Trophoblast cell (in vitro differentiated cells and primary cell): ENCODE data around the gene UBASH3B.

Experiments
- DNase-seq, 2 donors: peaks; one replicate each; pipeline ENCODE4 v3.0.0-alpha.2; 2016
- H2AFZ ChIP-seq: 2 replicates; pipeline ENCODE4 v1.6.1; 2013; ENCODE audit warnings: low read length, moderate library complexity, mild to moderate bottlenecking; ENCODE audit not compliant: insufficient read depth, poor library complexity
- H2AK5ac ChIP-seq: 2 replicates; pipeline ENCODE4 v1.6.1; 2013; ENCODE audit warnings: mild to moderate bottlenecking, low read length
- H2BK120ac ChIP-seq: 2 replicates; pipeline ENCODE4 v1.6.1; 2013; ENCODE audit warnings: low read length, mild to moderate bottlenecking, moderate library complexity; ENCODE audit not compliant: insufficient read depth, poor library complexity
- H2BK12ac ChIP-seq: 2 replicates; pipeline ENCODE4 v1.6.1; 2013; ENCODE audit warnings: mild to moderate bottlenecking, low read length, moderate library complexity
- H2BK5ac ChIP-seq: 2 replicates; pipeline ENCODE4 v1.6.1; 2013; ENCODE audit warnings: low read length, low read depth, moderate library complexity, mild to moderate bottlenecking; ENCODE audit not compliant: poor library complexity
- H3K14ac ChIP-seq: 2 replicates; pipeline ENCODE4 v1.6.1; 2013; ENCODE audit warnings: mild to moderate bottlenecking, low read length
- H3K18ac ChIP-seq: 2 replicates; pipeline ENCODE4 v1.6.1; 2013; ENCODE audit warnings: mild to moderate bottlenecking, low read length
- H3K23ac ChIP-seq: 2 replicates; pipeline ENCODE4 v1.6.1; 2013; ENCODE audit warnings: low read length
- H3K27ac ChIP-seq: 2 replicates; pipeline ENCODE4 v1.5.1; 2013; ENCODE audit warnings: low read depth, mild to moderate bottlenecking, inconsistent platforms, low read length, moderate library complexity
- H3K27me3 ChIP-seq: 2 replicates; pipeline ENCODE4 v1.6.1; 2013; ENCODE audit warnings: inconsistent platforms, mild to moderate bottlenecking, low read length, moderate library complexity; ENCODE audit not compliant: insufficient read depth
- H3K36me3 ChIP-seq, 2 experiments: 1 replicate in 1 of 2; 2 replicates in 1 of 2; pipeline ENCODE4 v1.6.1; 2013; ENCODE audit warnings: low read length in 2 of 2, mild to moderate bottlenecking in 2 of 2, moderate library complexity in 1 of 2; ENCODE audit not compliant: insufficient read depth in 2 of 2, control insufficient read depth in 1 of 2
- H3K4ac ChIP-seq: 2 replicates; pipeline ENCODE4 v1.6.1; 2013; ENCODE audit warnings: low read depth, mild to moderate bottlenecking, low read length, moderate library complexity
- H3K4me1 ChIP-seq, 2 experiments: 1 replicate in 1 of 2; 2 replicates in 1 of 2; pipeline ENCODE4 v1.6.1; 2013; ENCODE audit warnings: low read length in 2 of 2, mild to moderate bottlenecking in 2 of 2, moderate library complexity in 1 of 2; ENCODE audit not compliant: insufficient read depth in 2 of 2, control insufficient read depth in 1 of 2
- H3K4me2 ChIP-seq: 2 replicates; pipeline ENCODE4 v1.6.1; 2013; ENCODE audit warnings: inconsistent platforms, mild to moderate bottlenecking, low read length, moderate library complexity
- H3K4me3 ChIP-seq: 2 replicates; pipeline ENCODE4 v1.5.1; 2013; ENCODE audit warnings: mild to moderate bottlenecking, low read depth, low read length, inconsistent platforms
- H3K79me1 ChIP-seq: one replicate; pipeline ENCODE4 v1.6.1; 2013; ENCODE audit warnings: low read length
- H3K79me2 ChIP-seq: 2 replicates; pipeline ENCODE4 v1.6.1; 2013; ENCODE audit warnings: low read length, mild to moderate bottlenecking; ENCODE audit not compliant: control insufficient read depth, insufficient read depth, poor library complexity
- H3K9ac ChIP-seq: 2 replicates; pipeline ENCODE4 v1.6.1; 2013; ENCODE audit warnings: mild to moderate bottlenecking, low read length
- H3K9me3 ChIP-seq: 2 replicates; pipeline ENCODE4 v1.6.1; 2013; ENCODE audit warnings: low read depth, mild to moderate bottlenecking, control low read depth, inconsistent platforms, low read length; ENCODE audit not compliant: insufficient read depth
- H4K12ac ChIP-seq: 2 replicates; pipeline ENCODE4 v1.6.1; 2013; ENCODE audit warnings: low read depth, mild to moderate bottlenecking, low read length, moderate library complexity
- H4K8ac ChIP-seq: 2 replicates; pipeline ENCODE4 v1.6.1; 2013; ENCODE audit warnings: low read depth, mild to moderate bottlenecking, low read length, moderate library complexity
- H4K91ac ChIP-seq: one replicate; pipeline ENCODE4 v1.6.1; 2013; ENCODE audit warnings: low read depth, mild to moderate bottlenecking, low read length, moderate library complexity
- WGBS: extraction: QIAGEN DNeasy Blood & Tissue Kit; methylation state at CpG from one replicate; pipeline ENCODE4 v1.1.7; 2013; ENCODE audit warnings: missing lambda C conversion rate; ENCODE audit not compliant: insufficient read length, insufficient coverage; ENCODE audit errors: extremely low coverage; 5-methylcytosine and 5-hydroxymethylcytosine counted together

UBASH3B gene

DNA sequence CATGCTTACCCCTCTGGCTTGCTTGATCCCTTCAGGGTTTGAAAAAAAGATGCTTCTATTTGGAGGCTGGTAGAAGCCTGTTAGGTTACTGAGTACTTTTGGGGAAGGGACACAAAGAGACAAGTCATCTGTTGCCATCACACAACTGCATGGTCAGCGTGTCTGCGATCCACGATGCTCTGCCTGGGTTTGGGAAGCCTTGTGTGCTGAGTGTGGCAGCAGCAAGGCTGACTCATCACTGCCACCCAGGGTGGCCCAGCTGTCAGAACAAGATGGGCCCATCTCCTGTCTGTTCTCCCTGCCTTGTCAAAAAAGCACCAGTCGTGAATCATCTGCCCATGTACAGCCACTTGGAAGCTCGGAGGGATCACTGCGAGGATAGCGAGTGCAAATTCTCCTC lies 26.2 kb downstream of the UBASH3B start:
- no peak overlapping the region for H3K23ac ChIP-seq
- WGBS, result no CpG with 5 or more reads among the region's 7 CpGs

DNA sequence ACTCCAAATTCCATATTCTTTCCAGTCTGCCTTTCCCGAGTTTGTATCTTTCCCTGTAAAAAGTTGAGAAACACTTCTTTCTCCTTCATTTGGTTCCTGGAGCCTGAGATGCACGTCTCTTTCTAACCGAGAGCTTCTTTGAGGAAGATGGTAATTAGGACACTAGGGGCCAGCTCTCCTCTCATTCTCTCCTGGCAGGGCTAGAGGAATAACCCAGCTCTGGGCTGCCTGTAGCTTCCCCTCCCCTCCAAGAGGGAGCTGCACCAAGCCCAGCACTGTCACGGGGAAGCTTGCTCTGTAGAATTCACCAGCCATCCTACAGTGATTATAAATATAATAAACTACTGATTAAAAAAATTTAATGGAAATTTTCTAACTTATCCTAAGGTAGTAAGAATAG lies 26.9 kb downstream of the UBASH3B start:
- no peak overlapping the region for H3K23ac ChIP-seq
- no peak overlapping the region for H2BK5ac ChIP-seq
- H3K14ac ChIP-seq, result no peak overlapping the region
- no peak overlapping the region for H3K9ac ChIP-seq
- H3K79me1 ChIP-seq, result peaks cover 17% of the 10 kb centered on the region
- no peak overlapping the region for H2BK120ac ChIP-seq
- peaks cover 7% of the 10 kb centered on the region for H3K79me2 ChIP-seq
- peaks cover 2% of the 10 kb centered on the region for H3K9me3 ChIP-seq
- DNase-seq, result no peak
- H4K12ac ChIP-seq, result no peak overlapping the region
- H3K27me3 ChIP-seq, result no peaks in the 10 kb centered on the region
- WGBS, result no CpG with 5 or more reads among the region's 4 CpGs
- H3K18ac ChIP-seq, result no peak overlapping the region
- H4K91ac ChIP-seq, result no peak overlapping the region
- no peak overlapping the region for H2AK5ac ChIP-seq
- H2AFZ ChIP-seq, result no peak overlapping the region
- H2BK12ac ChIP-seq, result no peak overlapping the region
- no peak overlapping the region for H3K4me3 ChIP-seq
- no peak overlapping the region for H4K8ac ChIP-seq
- H3K4me1 ChIP-seq, result peaks cover 23 to 34% of the 10 kb centered on the region in 2 experiments
- H3K4ac ChIP-seq, result peak overlapping the region; percentile 43
- no peak overlapping the region for H3K27ac ChIP-seq
- H3K4me2 ChIP-seq, result no peak overlapping the region
- H3K36me3 ChIP-seq, result peaks cover 0 to 5% of the 10 kb centered on the region in 2 experiments

More for the DNA sequence above, 26.2 kb downstream of the UBASH3B start:
- Histone ChIP-seq H3K18ac (no peak overlapping the region), H2BK12ac (peak overlapping the region; percentile 19), H2BK5ac (no peak overlapping the region), H3K9me3 (peaks cover 2% of the 10 kb centered on the region), H3K79me2 (peaks cover 7% of the 10 kb centered on the region), H2AFZ (no peak overlapping the region), H3K9ac (no peak overlapping the region), H4K12ac (no peak overlapping the region), H4K91ac (no peak overlapping the region), H3K4ac (peak overlapping the region; percentile 38), H3K4me2 (no peak overlapping the region), H3K36me3 (peaks cover 0 to 2% of the 10 kb centered on the region in 2 experiments), H4K8ac (no peak overlapping the region), H3K27ac (no peak overlapping the region), H3K14ac (no peak overlapping the region), H3K4me3 (no peak overlapping the region), H3K79me1 (peaks cover 19% of the 10 kb centered on the region), H2BK120ac (no peak overlapping the region), H2AK5ac (no peak overlapping the region), H3K27me3 (no peaks in the 10 kb centered on the region), H3K4me1 (peaks cover 23 to 34% of the 10 kb centered on the region in 2 experiments)
- DNase-seq, result no peak

DNA sequence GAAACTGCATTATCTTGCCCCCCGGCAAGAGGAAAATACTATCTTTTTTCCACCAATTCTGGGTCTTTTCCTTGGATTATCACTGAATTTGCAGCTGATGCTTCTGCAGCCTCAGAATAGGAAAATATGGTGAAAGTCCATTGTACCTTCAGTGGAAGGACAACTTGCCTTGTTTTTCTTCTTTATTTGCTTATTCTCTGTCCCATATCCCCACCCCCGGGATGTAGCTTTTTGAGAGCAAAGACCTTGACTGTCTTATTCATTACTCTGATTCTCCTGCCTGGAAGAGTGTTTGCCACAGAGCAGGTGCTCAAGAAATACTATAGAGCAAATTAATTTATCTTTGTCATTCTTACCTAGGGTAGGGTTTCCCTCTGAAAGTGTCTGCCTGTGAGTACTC lies 29.5 kb downstream of the UBASH3B start:
- no peak overlapping the region for H4K91ac ChIP-seq
- peaks cover 0 to 7% of the 10 kb centered on the region in 2 experiments for H3K36me3 ChIP-seq
- no peaks in the 10 kb centered on the region for H3K9me3 ChIP-seq
- no peaks in the 10 kb centered on the region for H3K27me3 ChIP-seq
- no peak overlapping the region for H2BK120ac ChIP-seq
- H3K18ac ChIP-seq, result no peak overlapping the region
- DNase-seq, result no peak
- no peak overlapping the region for H3K23ac ChIP-seq
- H4K12ac ChIP-seq, result no peak overlapping the region
- H3K79me1 ChIP-seq, result peaks cover 10% of the 10 kb centered on the region
- no peak overlapping the region for H2BK5ac ChIP-seq
- H2AFZ ChIP-seq, result no peak overlapping the region
- peaks cover 3% of the 10 kb centered on the region for H3K79me2 ChIP-seq
- no peak overlapping the region for H3K4me2 ChIP-seq
- H3K4me1 ChIP-seq, result peaks cover 15 to 28% of the 10 kb centered on the region in 2 experiments
- WGBS, result no CpG with 5 or more reads among the region's 2 CpGs
- H3K4ac ChIP-seq, result no peak overlapping the region
- H3K14ac ChIP-seq, result no peak overlapping the region
- H2BK12ac ChIP-seq, result no peak overlapping the region
- no peak overlapping the region for H3K4me3 ChIP-seq
- no peak overlapping the region for H3K9ac ChIP-seq
- no peak overlapping the region for H4K8ac ChIP-seq
- no peak overlapping the region for H3K27ac ChIP-seq
- no peak overlapping the region for H2AK5ac ChIP-seq

DNA sequence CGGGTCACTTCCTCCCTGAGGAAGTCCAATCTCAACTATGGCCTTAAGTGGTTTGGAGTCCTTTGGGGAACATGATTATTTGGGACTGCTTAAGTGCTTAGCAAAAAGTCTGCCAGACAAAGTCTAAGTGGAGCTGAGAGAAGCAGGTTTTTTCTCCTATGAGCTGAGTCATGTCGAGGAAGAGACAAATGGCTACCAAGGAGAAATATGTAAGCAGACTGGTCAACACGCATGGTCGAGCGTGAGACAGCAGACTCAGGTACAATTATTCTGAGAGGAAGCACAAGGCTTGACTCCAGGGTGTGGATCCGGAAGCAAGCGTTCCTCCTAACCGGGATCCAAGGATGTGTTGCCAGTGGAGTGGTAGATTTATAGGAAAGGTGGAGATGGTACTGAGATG lies 30.6 kb downstream of the UBASH3B start:
- no peaks in the 10 kb centered on the region for H3K9me3 ChIP-seq
- peak overlapping the region; percentile 70 for H4K91ac ChIP-seq
- H3K18ac ChIP-seq, result no peak overlapping the region
- peaks cover 13% of the 10 kb centered on the region for H3K79me1 ChIP-seq
- H3K36me3 ChIP-seq, result peaks cover 0 to 7% of the 10 kb centered on the region in 2 experiments
- peak; percentile 62 to 68 for DNase-seq
- peaks cover 3% of the 10 kb centered on the region for H3K79me2 ChIP-seq
- H3K4ac ChIP-seq, result no peak overlapping the region
- H4K12ac ChIP-seq, result no peak overlapping the region
- H3K27me3 ChIP-seq, result no peaks in the 10 kb centered on the region
- H2BK5ac ChIP-seq, result no peak overlapping the region
- no peak overlapping the region for H3K23ac ChIP-seq
- no CpG with 5 or more reads among the region's 8 CpGs for WGBS
- no peak overlapping the region for H3K14ac ChIP-seq
- H2AFZ ChIP-seq, result no peak overlapping the region
- H3K4me1 ChIP-seq, result peaks cover 18 to 34% of the 10 kb centered on the region in 2 experiments
- H3K4me3 ChIP-seq, result no peak overlapping the region
- H4K8ac ChIP-seq, result no peak overlapping the region
- H2BK12ac ChIP-seq, result peak overlapping the region; percentile 47
- no peak overlapping the region for H3K9ac ChIP-seq
- H2AK5ac ChIP-seq, result no peak overlapping the region
- peak overlapping the region; percentile 39 for H2BK120ac ChIP-seq
- H3K27ac ChIP-seq, result peak overlapping the region; percentile 87
- H3K4me2 ChIP-seq, result no peak overlapping the region
